CD4-positive, alpha-beta T cell treated with Interleukin-4 for 4 hours (primary cell): ENCODE measurements around the gene HOXA2.

Experiments
- DNase-seq: peaks from one replicate; pipeline ENCODE4 v3.0.0-alpha.2; 2020

Gene HOXA2

GRCh38 chr7:27124902-27125689 is 22.6 kb upstream of the HOXA2 start:
- DNase-seq: no peak

GRCh38 chr7:27124096-27124901 is 21.8 kb upstream of the HOXA2 start:
- no peak for DNase-seq

DNA sequence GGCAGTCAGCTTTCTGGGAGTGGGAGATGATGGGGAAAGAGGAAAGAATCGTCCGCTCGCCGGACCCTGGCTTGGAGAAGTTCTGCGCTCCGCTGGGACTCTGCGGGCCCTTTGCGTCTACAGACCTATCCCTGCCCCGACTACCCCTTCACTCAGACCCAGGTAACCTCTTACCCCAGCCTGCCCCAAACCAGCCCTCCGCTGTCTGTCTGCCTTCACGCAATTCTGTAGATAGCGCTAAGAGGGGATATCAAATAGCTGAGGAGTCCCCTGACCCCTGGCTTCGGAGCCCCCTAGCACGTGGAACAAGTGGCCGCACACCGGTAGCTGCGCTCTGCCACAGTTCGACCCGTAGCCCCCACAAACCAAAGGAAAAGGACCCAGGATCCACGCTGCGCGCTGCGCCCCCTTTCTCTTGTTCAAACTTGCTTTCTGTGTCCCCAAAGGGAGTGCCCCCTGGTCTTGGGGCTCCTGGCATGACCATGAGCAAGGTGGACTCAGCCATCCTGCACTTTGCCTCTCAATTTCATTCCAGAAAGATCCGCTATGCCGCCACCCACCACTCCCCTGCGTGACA is 21.1 kb upstream of the HOXA2 start:
- no peak for DNase-seq

DNA sequence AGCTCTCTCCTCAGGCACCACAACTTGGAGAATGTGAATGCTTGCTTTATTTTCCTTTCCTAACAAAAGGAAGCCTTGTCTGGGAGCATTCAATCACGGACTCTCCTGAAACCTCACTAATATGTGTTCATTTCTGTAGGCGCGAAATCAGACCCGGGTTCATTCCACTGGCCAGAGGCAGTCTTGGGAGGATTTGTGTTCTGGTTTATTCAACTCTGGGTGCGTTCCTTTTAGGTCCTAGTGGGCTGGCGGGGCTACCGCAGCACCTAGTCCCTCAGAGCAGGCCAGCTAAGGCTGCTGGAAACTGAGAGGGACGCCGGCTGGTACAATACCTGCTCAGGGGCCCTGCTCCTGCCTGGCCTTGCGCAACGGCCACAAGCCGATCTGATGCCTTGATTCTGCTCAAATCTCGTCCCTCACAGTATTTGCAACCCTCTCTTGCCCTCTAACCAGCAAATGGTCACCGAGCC is 20.6 kb upstream of the HOXA2 start:
- no peak for DNase-seq

GRCh38 chr7:27122077-27122910 is 19.8 kb upstream of the HOXA2 start:
- no peak for DNase-seq

- DNase-seq: no peak
These were observed 19.2 kb upstream of the HOXA2 start for GRCh38 chr7:27121684-27122076.

DNA sequence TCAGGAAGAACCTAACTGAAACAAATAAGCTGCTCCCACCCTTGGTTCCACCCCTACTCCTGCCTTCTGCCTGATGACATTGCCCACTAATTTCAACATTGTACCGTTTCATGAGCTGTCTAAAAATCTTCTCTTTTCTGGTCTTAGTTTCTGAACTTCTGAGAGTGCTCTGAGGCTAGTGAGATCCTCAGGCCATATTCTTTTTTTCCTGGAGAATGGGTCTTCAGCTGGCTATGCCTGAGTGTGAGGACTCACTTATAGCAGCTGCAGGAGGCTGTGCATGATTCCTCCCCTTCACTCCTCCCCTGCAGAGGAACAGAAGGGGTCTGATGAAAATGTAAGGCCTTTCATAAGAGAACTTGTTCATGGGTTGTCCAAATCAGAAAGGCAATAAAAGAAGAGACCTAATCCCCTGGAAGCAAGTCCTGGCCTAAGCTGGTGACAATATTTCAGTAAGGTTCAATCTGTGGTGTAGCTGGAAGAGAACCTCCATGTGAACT is 17.0 kb upstream of the HOXA2 start:
- no peak for DNase-seq

DNA sequence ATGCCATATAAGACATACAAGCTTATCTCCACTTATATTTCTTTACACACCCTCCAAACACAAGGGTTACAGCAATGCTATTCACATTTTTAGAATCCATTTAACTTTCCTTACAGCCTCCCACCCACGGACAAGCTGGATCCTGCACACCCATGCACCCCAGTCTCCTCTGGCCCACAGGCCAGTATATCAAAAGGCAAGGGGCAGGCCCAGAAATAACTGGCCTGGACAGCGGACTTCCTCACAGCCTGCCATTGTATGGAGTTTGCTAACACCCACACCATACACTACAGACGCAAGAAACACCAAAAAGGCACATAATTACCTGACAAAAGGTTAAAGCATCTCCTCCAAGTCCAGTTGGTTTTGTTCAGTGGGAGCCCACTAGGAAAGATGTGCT is 16.1 kb upstream of the HOXA2 start:
- DNase-seq: no peak

DNA sequence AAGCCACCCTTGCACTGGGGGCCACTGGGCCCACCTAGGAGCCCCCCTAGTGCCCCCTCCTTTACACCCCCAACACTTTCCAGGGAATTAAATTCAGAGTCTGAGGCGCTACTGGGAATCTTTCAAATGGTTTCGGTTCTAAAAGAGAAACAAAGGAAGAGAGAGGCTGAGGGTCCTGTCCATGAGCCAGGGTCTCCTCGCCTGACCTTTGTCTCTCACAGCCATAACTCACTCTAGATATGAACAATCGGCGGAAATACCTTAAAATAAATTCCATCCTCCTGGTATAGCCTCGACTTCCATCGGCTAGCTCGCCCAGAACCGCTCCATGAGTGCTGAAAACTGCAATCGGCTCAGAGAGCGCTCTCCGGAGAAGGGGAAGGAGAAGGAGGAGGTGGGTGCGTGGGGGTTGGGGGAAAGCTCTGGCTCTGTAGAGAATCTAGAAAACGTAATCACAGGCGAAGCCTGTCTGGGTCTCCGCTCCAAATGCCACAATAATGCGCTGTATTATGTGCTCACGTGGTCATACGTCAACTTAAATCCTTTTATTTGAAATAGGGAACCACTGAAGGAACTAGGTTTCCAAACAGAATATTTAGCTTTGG is 15.5 kb upstream of the HOXA2 start:
- DNase-seq: no peak

GRCh38 chr7:27116962-27117886 is 14.7 kb upstream of the HOXA2 start:
- no peak for DNase-seq

DNA sequence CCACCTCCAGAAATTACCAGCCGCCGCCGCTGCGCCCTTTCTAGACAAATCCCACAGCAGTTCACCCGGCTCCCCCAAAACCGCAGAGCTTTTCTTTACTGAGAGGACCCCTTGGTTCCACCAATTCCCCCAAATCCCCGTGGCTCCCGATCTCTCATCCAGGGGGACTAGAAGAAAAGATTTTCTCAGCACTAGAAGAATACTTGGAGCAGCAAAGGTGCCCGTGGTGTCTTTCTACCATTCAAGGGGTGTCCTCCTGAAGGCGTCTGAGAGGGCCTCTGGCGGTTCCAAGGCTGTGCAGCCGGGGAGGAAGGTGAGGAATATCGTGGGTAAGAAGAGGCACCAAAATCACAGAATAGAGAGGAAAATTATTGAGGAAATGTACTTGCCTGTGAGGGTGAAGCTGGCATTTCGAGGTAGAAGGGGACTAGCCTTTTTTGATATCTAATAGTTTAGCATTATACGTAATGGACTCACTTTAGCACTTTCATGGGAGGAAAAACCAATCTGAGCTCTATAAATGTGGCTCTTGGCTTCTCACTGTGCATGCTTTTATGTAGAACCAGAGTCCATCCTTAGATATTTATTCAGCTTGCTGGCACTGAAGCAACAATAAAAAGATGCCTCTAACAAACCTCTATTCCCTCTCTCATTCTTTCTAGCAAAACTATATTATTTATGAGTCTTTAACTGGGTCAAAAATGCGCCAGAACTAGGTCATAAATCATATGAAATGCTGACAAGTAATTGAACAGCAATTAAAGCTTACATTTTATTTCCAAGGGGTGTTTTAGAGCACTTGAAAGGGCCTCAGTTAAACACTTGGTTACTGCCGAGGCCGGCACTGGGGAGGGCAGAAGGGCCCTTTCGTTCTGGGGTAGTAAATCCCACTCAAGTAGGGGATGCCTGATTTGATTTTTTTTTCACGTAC is 13.8 kb upstream of the HOXA2 start:
- DNase-seq: no peak

DNA sequence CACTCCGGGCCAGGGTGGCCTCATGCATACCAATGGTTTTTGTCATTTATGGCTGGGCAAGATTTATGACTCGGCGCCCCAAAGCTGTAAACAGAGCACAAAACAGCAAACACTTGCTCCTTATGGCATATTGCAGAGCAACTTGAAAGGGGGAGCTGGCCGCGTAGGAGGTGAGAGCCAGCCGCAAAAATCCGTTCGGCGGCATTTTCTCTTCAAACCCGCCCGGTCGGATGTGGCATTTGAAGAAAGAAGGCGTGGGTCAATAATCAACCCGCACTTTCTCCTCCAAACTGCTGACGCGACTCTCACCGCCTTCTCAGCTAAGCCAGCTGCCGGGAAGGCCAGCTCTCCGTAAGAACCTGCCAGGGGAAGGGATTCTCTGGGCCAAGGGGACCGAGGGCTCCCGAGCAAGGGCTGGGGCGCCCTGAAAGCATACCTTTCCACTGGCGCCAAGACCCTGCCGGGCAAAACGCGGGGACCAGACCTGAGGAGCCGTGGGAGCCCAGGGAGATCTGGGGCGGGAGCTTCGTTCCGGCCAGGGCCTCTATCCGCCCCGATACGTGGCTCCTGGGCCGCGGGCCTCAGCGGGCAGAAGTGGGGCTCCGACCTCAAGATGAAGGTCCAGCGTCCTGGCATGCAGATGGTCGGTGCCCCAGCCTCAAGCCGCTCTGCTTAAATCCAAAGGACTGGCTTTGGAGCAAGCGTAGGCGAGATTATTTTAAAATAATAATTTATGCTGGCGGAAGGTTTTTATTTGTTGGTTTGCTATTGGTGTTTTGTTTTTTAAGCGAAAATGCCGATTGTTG is 12.9 kb upstream of the HOXA2 start:
- DNase-seq: no peak

GRCh38 chr7:27114881-27115220 is 12.4 kb upstream of the HOXA2 start:
- no peak for DNase-seq

- no peak for DNase-seq
These were observed 11.7 kb upstream of the HOXA2 start for GRCh38 chr7:27113991-27114769.

DNA sequence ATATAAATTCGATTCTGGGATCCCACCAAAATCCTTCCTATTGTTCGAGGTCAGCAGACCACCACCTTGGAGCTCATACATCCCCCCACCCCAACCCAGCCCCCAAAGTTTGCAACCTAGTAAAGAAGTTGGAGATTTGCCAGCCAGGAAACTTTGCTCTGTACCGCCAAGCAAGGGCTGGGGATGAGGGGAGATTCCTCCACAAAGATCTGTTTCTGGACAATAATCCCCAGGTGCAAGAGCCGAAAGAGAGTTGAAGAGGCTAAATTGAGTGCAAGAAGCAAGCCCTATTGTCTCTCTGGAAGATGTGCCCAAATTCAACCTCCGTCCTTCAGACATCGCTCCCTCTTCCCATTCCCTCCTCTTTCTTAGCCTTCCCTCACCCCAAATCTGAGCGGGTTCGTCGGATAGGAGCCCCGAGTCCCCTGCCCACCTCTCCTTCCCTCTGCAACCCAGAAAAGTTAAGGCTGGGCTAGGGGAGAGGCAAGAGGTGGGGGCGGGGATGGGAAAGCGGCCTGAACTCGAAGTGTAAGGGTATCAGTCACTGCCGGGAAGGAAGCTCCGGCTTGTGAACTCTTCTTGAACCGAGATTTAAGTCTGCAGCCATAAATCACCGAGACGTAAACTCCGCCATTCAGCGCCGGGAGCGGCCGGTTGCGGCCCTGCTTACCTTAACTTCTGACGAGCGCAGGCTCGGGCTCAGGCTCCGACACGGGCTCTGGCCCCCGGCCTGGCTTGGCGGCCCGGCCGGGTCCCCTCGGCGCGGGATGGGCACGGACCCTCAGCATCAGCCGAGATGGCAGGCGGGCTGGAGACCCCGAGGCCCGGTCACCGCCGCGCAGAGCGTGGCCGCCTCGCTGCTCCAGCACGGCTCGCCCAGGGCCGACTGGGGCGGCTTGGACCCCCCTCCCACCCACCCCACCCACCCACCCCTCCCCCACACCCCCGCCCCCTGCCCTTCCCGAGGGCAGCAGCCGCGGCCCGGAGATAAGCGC is 10.8 kb upstream of the HOXA2 start:
- no peak for DNase-seq

DNA sequence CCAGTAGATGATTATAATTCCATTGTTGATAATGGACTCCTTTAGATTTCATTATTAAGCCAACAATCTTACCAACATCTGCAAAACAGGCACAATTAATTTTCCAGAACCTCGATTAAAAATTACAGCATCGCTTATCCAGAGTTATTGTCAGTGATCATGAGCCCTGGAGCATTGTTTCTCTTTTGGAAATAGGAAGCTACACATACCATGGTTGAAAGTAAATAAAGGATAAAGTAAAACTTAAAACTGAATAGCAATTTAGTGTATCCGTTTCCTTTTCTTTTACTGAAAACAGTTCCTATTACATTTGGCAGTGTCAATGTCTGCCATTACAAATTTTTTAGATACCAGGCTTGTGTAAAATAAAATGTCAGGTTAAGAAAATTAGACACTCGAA is 9.9 kb upstream of the HOXA2 start:
- DNase-seq: no peak

GRCh38 chr7:27111751-27112277 is 9.3 kb upstream of the HOXA2 start:
- no peak for DNase-seq
